HG02588 (cell line): Measurements from ENCODE around the gene PTBP3.

Experiments
- ATAC-seq: cut with Tn5 transposase; IDR thresholded peaks from one replicate; pipeline ENCODE4 v1.9.1; 2021; ENCODE audit warnings: mild to moderate bottlenecking, moderate library complexity; ENCODE audit not compliant: unreplicated experiment

PTBP3 gene

GRCh38 chr9:112174222-112174964, 159.0 kb downstream of the PTBP3 start:
- peak; percentile 86 for ATAC-seq

- ATAC-seq: no peak
These were observed 159.8 kb downstream of the PTBP3 start for GRCh38 chr9:112173489-112174221.

GRCh38 chr9:112170968-112171367, 162.5 kb downstream of the PTBP3 start:
- no peak for ATAC-seq

- no peak for ATAC-seq
These were observed 163.2 kb downstream of the PTBP3 start for GRCh38 chr9:112170235-112170634.

- ATAC-seq: no peak
These were observed 164.1 kb downstream of the PTBP3 start for GRCh38 chr9:112169368-112169767.

GRCh38 chr9:112168197-112168596, 165.2 kb downstream of the PTBP3 start:
- ATAC-seq: no peak
